Thymus (tissue), 11 donors: Measurements from ENCODE around the gene BPIFB6. TPM values are rescaled to one million over a fixed set of nuclear protein-coding genes. Genes with fewer than 3 reads are reported as not detected.

Experiments used
- DNase-seq, 9 donors: peaks; one replicate each; pipeline ENCODE4 v3.0.0-alpha.2; 2013; ENCODE audit warnings: low spot score in 9 of 9, low read depth in 6 of 9, missing footprints in 1 of 9
- H3K27ac ChIP-seq, 2 donors: one replicate each; pipeline ENCODE4 v1.5.1; 2013; ENCODE audit warnings: control low read depth in 1 of 2, low read depth in 1 of 2, low read length in 1 of 2, mild to moderate bottlenecking in 1 of 2, moderate library complexity in 1 of 2
- H3K27me3 ChIP-seq, 2 donors: one replicate each; pipeline ENCODE4 v1.5.1; 2013; ENCODE audit warnings: low read length in 1 of 2; ENCODE audit not compliant: control insufficient read depth in 2 of 2, insufficient read depth in 1 of 2
- H3K36me3 ChIP-seq, 2 donors: one replicate each; pipeline ENCODE4 v1.5.1; 2013; ENCODE audit warnings: low read length in 1 of 2, mild to moderate bottlenecking in 1 of 2, moderate library complexity in 1 of 2; ENCODE audit not compliant: control insufficient read depth in 2 of 2, insufficient read depth in 2 of 2
- H3K4me1 ChIP-seq, 2 donors: one replicate each; pipeline ENCODE4 v1.5.1; 2013; ENCODE audit warnings: low read length in 2 of 2; ENCODE audit not compliant: control insufficient read depth in 2 of 2, insufficient read depth in 2 of 2
- H3K4me3 ChIP-seq, 2 donors: one replicate each; pipeline ENCODE4 v1.5.1; 2013; ENCODE audit warnings: low read length in 2 of 2, control low read depth in 1 of 2, mild to moderate bottlenecking in 1 of 2
- H3K9me3 ChIP-seq, 2 donors: one replicate each; pipeline ENCODE4 v1.5.1; 2013; ENCODE audit warnings: low read length in 1 of 2, mild to moderate bottlenecking in 1 of 2; ENCODE audit not compliant: control insufficient read depth in 2 of 2, insufficient read depth in 1 of 2
- WGBS: extraction: QIAGEN DNeasy Blood & Tissue Kit; methylation state at CpG from one replicate; pipeline ENCODE4 v1.1.7; 2013; 5-methylcytosine and 5-hydroxymethylcytosine counted together
- polyA plus RNA-seq: library from polyadenylated mRNA; stranded (reverse); fragments of 200-250 nt; gene quantifications from one replicate; pipeline ENCODE4 v1.2.3, GENCODE V29; 2013
- total RNA-seq: library from RNA; stranded (reverse); fragments of 120-200 nt; gene quantifications from one replicate; pipeline ENCODE4 v1.2.4, GENCODE V29; 2013
- donor health status: healthy.

Gene BPIFB6
- total and polyA plus RNA-seq, 2 donors, result 0.05 TPM; not detected in 1

DNA sequence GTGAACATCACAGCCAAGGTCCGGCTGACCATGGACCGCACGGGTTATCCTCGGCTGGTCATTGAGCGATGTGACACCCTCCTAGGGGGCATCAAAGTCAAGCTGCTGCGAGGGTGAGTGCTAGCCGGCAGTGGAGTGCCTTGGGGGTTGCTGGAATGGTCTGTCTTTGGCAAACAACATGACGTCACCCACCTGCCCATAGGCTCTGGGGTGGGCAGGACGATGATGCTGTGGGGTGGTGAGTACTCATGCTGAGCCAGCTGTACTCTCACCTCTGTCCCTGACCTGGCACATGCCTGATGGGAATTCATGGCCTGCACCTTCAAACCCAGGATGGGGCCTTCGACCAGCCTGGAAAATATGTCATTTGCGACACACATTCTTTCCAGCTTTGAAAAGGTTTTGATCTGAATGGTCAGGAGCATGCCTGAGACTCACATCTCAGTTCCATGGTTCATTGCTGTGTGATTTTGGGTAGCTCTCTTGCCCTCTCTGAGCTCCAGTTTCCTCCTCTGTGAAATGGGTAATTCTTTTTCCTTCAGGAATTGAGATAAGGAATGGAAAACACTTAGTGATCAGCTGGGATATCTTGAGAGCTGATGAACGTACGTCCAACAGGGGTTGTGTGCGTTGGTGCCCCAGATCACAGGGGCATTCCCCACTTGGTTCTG, 54.7 kb downstream of the BPIFB6 start:
- Histone ChIP-seq H3K4me1 (no peaks in the 10 kb centered on the region), H3K4me3 (no peak overlapping the region), H3K36me3 (no peaks in the 10 kb centered on the region), H3K9me3 (no peaks in the 10 kb centered on the region), H3K27me3 (no peaks in the 10 kb centered on the region), H3K27ac (no peak overlapping the region)
- DNase-seq, result no peak
- 90% methylated on average over 14 of the region's 14 CpGs for WGBS

DNA sequence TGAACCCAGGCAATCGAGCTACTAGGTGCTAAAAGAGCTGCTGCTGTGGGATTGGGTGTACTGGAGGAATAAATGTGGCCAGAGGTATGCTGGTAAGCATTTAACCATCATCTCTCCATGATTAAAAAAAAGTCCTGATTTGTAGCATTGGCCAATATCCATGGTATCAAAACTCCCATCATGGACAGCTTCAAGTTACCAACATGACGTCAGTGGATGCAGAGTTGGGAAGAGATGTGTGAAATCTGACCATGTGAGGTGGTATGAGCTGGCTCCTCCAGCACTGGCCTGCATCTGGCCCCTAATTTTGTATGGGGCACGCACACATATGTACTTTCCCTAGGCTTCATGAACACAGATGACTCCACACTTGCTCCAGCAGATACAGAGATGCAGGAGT, 59.7 kb downstream of the BPIFB6 start:
- WGBS, result 92% methylated on average over 3 of the region's 3 CpGs
- no peaks in the 10 kb centered on the region for H3K9me3 ChIP-seq
- no peaks in the 10 kb centered on the region for H3K36me3 ChIP-seq
- no peak for DNase-seq
- H3K4me1 ChIP-seq, result peaks cover 0 to 6% of the 10 kb centered on the region in 2 donors
- no peak overlapping the region for H3K4me3 ChIP-seq
- H3K27ac ChIP-seq, result no peak overlapping the region
- no peaks in the 10 kb centered on the region for H3K27me3 ChIP-seq

DNA sequence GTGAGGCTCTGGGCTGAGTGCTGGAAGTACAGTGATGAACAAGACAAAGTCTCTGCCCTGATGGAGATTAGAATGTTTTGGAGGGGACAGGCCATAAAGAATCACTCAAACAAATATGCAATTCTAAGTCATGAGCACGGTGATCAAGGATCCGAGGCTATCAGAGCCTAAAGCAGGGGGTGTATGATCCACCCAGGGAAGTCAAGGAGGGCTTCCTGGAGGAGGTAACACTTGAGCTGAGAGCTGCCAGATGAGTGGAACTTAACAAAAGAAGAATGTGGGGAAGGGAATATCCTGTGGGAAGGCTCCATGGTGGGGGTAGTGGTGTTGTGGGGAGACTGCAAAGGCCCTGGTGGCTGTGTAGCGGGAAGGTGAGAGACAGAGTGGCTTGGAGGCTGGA, 60.2 kb downstream of the BPIFB6 start:
- Histone ChIP-seq H3K4me1 (peaks cover 0 to 6% of the 10 kb centered on the region in 2 donors), H3K27me3 (no peaks in the 10 kb centered on the region), H3K4me3 (no peak overlapping the region), H3K27ac (no peak overlapping the region), H3K9me3 (no peaks in the 10 kb centered on the region), H3K36me3 (no peaks in the 10 kb centered on the region)
- 98% methylated on average over 3 of the region's 3 CpGs for WGBS
- no peak for DNase-seq

DNA sequence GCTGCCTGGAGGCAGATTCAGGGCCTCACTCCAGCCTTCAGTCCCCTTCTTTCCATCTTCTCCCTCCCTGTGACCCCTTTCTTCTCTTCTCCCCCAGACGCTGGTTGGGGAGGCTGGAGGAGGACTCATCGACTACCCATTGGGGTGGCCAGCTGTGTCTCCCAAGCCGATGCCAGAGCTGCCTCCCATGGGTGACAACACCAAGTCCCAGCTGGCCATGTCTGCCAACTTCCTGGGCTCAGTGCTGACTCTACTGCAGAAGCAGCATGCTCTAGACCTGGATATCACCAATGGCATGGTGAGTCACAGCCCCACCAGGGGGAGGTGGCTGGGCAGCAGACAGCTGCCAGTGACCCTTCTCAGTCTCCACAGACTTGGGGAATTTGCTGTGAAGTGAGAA, 60.9 kb downstream of the BPIFB6 start:
- DNase-seq, result no peak
- H3K27ac ChIP-seq, result no peak overlapping the region
- no peaks in the 10 kb centered on the region for H3K27me3 ChIP-seq
- no peaks in the 10 kb centered on the region for H3K9me3 ChIP-seq
- no peaks in the 10 kb centered on the region for H3K36me3 ChIP-seq
- peaks cover 0 to 6% of the 10 kb centered on the region in 2 donors for H3K4me1 ChIP-seq
- WGBS, result 95% methylated on average over 3 of the region's 3 CpGs
- no peak overlapping the region for H3K4me3 ChIP-seq

DNA sequence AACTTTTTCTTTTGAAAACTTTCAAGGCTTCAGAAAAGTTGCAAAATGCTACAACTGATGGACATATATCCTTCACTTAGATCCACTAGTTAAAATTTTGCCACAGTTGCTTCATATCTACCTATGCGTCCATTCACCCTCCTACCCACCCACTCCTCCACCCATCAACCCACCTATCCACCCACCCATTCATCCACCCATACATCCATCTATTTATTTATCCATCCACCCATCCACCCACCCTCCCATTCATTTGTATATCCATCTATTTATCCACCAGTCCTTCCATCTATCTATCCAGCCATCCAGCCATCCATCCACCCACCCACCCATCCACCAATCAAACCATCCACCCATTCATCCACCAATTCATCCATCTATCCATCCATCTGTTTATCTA, 61.6 kb downstream of the BPIFB6 start:
- no peak overlapping the region for H3K4me3 ChIP-seq

DNA sequence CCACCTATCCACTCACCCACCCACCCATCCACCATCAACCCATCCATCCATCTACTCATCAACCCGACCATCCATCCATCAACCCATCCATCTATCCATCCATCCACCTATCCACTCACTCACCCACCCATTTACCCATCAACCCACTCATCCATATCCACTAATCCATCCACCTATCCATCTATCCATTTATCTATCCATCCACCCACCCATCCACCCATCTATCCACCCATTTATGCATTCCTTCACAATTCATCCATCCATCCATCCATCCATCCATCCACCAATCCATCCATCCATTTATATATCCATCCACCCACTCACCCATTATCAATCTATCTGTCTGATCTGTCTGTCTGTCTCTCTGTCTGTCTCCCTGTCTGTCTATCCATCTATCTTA, 62.1 kb downstream of the BPIFB6 start:
- 73% methylated on average over 1 of the region's 1 CpG for WGBS
- H3K4me3 ChIP-seq, result no peak overlapping the region
- DNase-seq, result no peak
- no peaks in the 10 kb centered on the region for H3K36me3 ChIP-seq
- H3K9me3 ChIP-seq, result no peaks in the 10 kb centered on the region
- H3K27ac ChIP-seq, result no peak overlapping the region
- no peaks in the 10 kb centered on the region for H3K27me3 ChIP-seq
- peaks cover 0 to 6% of the 10 kb centered on the region in 2 donors for H3K4me1 ChIP-seq

More for the DNA sequence above, 61.6 kb downstream of the BPIFB6 start:
- no peak overlapping the region for H3K27ac ChIP-seq
- 95% methylated on average over 1 of the region's 1 CpG for WGBS
- no peak for DNase-seq
- H3K4me1 ChIP-seq, result peaks cover 0 to 6% of the 10 kb centered on the region in 2 donors
- no peaks in the 10 kb centered on the region for H3K27me3 ChIP-seq
- H3K9me3 ChIP-seq, result no peaks in the 10 kb centered on the region
- H3K36me3 ChIP-seq, result no peaks in the 10 kb centered on the region

Other genes starting within 250 kb of the BPIFB6 start
- 94.9 TPM for gene MAPRE1, start 211.7 kb upstream of the BPIFB6 start, total RNA-seq
- gene MAPRE1, start 211.7 kb upstream of the BPIFB6 start, polyA plus RNA-seq, result 55.6 TPM
- 0.33 TPM for gene EFCAB8, start 172.7 kb upstream of the BPIFB6 start, total RNA-seq
- gene EFCAB8, start 172.7 kb upstream of the BPIFB6 start, polyA plus RNA-seq, result 0.46 TPM
- not detected for gene SUN5, start 27.2 kb upstream of the BPIFB6 start, total RNA-seq
- not detected for gene SUN5, start 27.2 kb upstream of the BPIFB6 start, polyA plus RNA-seq
- 0.05 TPM for gene BPIFB2, start 23.9 kb upstream of the BPIFB6 start, total RNA-seq
- gene BPIFB2, start 23.9 kb upstream of the BPIFB6 start, polyA plus RNA-seq, result 0.73 TPM
- 0.05 TPM for gene BPIFB3, start 22.3 kb downstream of the BPIFB6 start, total RNA-seq
- gene BPIFB3, start 22.3 kb downstream of the BPIFB6 start, polyA plus RNA-seq, result 0.48 TPM
- gene BPIFB4, start 48.0 kb downstream of the BPIFB6 start, total RNA-seq, result 0.05 TPM
- 0.64 TPM for gene BPIFB4, start 48.0 kb downstream of the BPIFB6 start, polyA plus RNA-seq
- not detected for gene BPIFA2, start 136.5 kb downstream of the BPIFB6 start, total RNA-seq
- 0.07 TPM for gene BPIFA2, start 136.5 kb downstream of the BPIFB6 start, polyA plus RNA-seq
- gene BPIFA3, start 185.7 kb downstream of the BPIFB6 start, total RNA-seq, result not detected
- 0.02 TPM for gene BPIFA3, start 185.7 kb downstream of the BPIFB6 start, polyA plus RNA-seq
- 1.2 TPM for gene BPIFA1, start 204.3 kb downstream of the BPIFB6 start, total RNA-seq
- gene BPIFA1, start 204.3 kb downstream of the BPIFB6 start, polyA plus RNA-seq, result 6.0 TPM